Glomerular visceral epithelial cell (primary cell): ENCODE results near the gene CD74.
A peak's percentile ranks its signal among the peaks of the same experiment; 100 is the strongest.
"Not testable (repeated sequence)": the region's sequence is repeated elsewhere in the genome, so short reads cannot be mapped to it uniquely, and the experiment has no call there.

Source experiments
- DNase-seq: peaks from one replicate; pipeline ENCODE4 v3.0.0-alpha.2; 2016; ENCODE audit errors: extremely low spot score

The CD74 gene

GRCh38 chr5:150441813-150442698 lies 29.3 kb upstream of the CD74 start:
- DNase-seq, result no peak

GRCh38 chr5:150440948-150441812 lies 28.5 kb upstream of the CD74 start:
- no peak for DNase-seq

DNA sequence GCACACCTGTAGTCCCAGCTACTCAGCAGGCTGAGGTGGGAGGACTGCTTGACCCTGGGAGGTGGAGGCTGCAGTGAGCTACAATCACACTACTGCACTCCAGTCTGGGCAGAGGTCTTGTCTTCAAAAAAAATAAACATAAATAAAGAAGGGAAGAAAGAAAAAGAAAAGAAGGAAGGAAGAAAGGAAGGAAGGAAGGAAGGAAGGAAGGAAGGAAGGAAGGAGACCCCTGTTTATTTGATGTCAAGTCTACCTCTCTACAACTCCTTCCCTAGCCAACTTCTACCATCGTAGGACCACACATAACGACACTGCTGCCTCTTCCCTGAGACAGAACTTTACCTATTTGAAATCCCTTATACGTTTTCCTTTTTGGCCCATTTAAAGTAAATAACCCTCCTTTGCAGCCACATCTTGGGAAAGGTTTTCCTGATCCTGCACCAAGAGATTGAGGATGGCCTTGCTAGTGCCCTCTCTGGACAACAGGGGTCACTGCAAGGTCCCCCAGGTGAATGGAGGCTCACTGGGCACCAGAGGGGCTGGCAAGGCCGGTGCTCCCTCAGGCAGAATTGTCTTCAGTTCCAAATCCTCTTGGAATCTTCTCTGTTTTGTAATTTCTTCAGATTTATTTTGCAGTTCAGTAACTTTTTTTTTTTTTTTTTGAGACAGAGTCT lies 26.3 kb upstream of the CD74 start:
- DNase-seq, result peak; percentile 39

DNA sequence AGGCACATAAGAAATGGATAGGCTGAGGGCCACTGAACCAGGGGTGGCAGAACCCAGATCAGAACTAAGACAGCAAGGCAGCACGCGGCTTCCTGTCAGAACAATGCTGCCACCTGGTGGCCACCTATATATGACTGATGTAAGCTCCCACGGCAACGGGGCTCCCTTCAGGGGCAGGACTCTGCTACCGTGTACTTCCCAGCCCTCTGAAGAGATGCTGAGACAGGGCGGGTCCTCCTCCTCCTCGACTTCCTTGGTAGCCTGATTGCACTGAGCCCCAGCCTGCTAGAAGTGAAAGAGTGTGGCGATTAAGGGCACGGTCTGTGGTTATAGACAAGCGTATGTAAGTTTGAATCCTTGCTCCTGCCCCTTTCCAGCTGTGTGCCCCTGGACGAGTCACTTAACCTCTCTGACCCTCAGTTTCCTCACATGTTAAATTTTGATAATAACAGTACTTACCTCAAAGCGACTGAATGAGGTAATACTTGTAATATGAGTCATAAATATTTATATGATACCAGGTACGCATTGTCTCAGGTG lies 23.5 kb upstream of the CD74 start:
- DNase-seq, result peak; percentile 92

GRCh38 chr5:150434464-150434863 lies 21.8 kb upstream of the CD74 start:
- DNase-seq, result no peak

DNA sequence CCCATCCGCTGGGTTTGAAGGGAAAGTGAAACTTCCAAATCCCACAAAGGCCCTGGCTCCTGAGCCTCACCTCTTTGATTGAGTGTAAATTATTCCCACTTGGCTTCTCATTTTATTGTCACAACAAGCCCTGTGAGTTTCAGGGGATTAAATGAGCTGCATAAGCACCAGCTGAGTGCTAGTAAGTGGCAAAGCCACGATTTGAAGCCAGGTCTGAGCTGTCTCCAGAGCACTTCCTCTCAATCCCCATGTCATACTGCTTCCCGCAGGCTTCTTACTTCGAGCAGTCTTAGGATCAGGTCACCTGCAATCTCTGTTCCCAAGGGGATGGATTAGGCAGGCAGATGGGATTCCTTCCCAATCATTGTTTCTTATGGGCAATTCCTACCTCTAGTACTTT lies 18.9 kb upstream of the CD74 start:
- no peak for DNase-seq

DNA sequence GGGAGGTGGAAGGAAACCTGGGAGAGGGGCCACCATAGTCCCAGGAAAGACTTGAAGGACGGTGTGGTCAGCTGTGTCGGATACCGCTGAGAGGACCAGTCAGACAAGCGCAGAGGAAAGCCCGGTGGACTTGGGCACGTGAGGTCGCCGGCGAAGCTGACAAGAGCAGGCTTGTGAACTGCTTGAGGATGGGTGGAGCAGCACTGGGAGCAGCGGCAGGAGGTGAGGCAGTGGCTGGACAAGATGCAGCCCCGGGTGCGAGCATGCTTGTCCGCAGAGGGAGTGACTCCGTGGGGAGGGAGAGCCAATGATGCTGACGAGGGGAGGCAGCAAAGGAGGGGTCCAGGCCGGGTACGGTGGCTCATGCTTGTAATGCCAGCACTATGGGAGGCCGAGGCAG lies 18.3 kb upstream of the CD74 start:
- no peak for DNase-seq

DNA sequence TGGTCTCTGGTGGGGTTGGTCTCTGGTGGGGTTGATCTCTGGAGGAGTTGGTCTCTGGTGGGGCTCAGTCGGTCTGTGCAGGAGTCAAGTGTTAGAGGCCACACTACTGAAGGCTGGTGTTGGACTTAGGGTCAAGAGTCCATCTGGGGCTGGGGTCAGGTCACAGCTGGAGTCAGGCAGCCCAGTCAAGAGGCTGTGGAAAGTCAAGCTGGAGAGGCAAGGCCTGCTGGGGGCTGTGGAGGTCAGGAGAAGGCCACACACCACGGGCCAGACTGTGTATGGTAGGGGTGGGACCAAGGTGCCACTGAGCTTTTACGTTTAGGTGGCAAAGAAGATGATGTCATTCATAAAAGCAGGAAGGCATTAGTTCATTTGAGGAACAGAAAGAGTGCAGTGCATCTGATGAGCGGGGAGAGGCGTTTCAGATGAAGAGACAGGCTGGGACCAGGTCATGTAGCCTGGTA lies 16.7 kb upstream of the CD74 start:
- no peak for DNase-seq

- no peak for DNase-seq
Observed at GRCh38 chr5:150428978-150429377, 16.3 kb upstream of the CD74 start.

GRCh38 chr5:150428106-150428876 lies 15.6 kb upstream of the CD74 start:
- peak; percentile 73 for DNase-seq

- DNase-seq, result not testable (repeated sequence)
Observed at GRCh38 chr5:150426165-150426564, 13.5 kb upstream of the CD74 start.

GRCh38 chr5:150422758-150423157 lies 10.0 kb upstream of the CD74 start:
- no peak for DNase-seq

- DNase-seq, result no peak
Observed at GRCh38 chr5:150422075-150422474, 9.4 kb upstream of the CD74 start.

- peak; percentile 43 for DNase-seq
Observed at GRCh38 chr5:150419630-150420270, 7.0 kb upstream of the CD74 start.

- DNase-seq, result not testable (repeated sequence)
Observed at GRCh38 chr5:150413902-150414790, 1.4 kb upstream of the CD74 start.

DNA sequence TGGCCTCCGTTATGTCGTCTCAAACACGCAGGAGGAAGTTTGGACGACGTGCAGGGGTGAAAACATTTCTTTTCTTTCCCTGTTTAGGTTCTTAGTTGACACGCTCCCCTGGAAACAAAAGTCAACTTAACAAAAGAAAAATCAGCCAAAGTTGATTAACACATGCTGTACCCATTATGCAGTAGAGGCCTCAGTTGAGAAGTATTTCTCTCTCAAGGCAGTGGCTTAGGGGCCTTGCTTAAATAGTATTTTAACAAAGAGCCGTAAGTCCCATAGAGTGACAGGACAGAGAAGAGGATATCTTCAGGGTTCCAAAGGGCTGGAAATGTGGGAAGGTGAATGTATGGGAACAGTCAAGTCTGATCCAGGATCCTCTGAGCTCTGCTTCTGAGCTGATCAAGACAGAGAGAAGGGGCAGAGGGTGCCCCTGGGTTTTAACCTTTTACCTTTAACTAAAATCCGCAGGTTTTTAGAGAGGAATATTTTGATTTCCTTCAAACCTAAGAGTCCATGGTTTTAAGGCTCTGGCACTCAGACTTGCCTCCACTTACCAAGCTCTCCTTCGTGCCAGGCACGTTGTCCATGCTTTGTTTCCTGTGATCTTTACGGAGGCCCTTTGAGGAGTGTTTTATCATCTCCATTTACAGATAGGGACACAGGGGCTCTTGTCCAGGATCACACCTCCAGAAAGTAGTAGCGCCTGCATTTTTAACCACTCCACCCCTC lies 629 bp upstream of the CD74 start:
- no peak for DNase-seq

DNA sequence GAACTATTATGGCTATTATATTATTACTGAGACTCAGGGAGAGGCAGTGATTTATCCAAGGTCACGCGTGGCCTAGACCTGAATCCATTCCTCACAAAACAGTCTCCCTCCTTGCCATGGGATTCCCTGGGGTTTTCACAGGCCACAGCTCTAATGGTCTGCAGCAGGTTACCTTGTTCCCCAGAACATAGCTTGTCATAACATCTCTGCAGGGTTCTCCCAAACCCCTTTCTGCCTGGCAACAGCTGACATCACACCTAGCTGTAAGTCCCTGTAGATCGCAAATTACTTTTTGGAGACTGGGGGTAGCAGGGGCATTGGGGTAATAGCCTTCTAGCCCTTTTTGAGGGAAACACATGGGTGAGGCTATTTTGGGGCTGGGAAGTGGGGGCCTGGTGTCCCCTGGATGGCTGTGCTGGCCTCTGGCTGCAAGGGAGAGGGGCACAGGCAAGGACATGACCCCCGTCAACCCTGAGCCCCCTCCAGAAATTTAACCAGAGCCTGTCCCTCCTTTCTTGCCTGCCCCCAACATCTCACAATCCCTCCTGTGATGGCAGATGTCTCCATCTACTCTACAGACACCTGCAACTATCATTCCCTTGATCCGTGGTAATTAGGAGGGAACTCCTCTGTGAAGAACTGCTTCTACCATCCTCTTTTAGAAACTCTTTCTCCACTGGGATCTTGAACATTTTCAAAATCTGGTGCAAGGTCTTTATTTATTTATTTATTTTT lies 1.3 kb downstream of the CD74 start:
- peak; percentile 53 for DNase-seq
